ENCODE results near the gene MAP3K1. TPM values are rescaled to one million over a fixed set of nuclear protein-coding genes. Genes with fewer than 3 reads are reported as not detected.

The MAP3K1 gene
- total and polyA plus RNA-seq, 2 experiments from 2014 or later: 11.2 to 24.0 TPM

DNA sequence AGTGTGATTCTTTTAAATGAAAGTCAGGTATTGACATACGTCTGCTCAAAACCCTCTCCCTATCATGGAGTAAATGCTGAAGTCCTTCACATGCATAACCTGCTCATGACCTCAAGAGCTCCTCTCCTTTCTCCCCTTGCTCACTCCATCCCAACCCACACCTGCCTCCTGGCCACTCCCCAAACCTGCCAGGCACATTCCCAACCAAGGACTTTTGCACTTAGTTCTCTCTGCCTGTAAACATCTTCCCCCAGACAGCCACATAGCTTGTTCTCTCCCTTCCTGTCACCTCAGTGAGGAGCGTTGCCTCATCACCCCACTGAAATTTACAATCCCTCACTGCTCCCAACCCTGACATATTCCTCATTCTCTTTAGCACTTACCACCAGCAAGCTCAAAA is 102.7 kb downstream of the MAP3K1 start:
- TF ChIP-seq, protein P1, sequence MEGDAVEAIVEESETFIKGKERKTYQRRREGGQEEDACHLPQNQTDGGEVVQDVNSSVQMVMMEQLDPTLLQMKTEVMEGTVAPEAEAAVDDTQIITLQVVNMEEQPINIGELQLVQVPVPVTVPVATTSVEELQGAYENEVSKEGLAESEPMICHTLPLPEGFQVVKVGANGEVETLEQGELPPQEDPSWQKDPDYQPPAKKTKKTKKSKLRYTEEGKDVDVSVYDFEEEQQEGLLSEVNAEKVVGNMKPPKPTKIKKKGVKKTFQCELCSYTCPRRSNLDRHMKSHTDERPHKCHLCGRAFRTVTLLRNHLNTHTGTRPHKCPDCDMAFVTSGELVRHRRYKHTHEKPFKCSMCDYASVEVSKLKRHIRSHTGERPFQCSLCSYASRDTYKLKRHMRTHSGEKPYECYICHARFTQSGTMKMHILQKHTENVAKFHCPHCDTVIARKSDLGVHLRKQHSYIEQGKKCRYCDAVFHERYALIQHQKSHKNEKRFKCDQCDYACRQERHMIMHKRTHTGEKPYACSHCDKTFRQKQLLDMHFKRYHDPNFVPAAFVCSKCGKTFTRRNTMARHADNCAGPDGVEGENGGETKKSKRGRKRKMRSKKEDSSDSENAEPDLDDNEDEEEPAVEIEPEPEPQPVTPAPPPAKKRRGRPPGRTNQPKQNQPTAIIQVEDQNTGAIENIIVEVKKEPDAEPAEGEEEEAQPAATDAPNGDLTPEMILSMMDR (IDR thresholded peaks at IDR 0.05; ENCODE audit: low read depth, low read length): no peak
- no peaks in the 10 kb centered on the region for H3K9me3 ChIP-seq (ENCODE audit: low read depth)
- no peaks in the 10 kb centered on the region for H3K27me3 ChIP-seq
- no peak for DNase-seq (ENCODE audit: low read depth in 1 of 2, low spot score in 1 of 2)
- no peaks in the 10 kb centered on the region for H3K4me1 ChIP-seq (ENCODE audit: low read depth)
- H3K36me3 ChIP-seq: peaks cover 25% of the 10 kb centered on the region
- H3K4me3 ChIP-seq: no peak overlapping the region
- H3K27ac ChIP-seq: peak overlapping the region; percentile 53

DNA sequence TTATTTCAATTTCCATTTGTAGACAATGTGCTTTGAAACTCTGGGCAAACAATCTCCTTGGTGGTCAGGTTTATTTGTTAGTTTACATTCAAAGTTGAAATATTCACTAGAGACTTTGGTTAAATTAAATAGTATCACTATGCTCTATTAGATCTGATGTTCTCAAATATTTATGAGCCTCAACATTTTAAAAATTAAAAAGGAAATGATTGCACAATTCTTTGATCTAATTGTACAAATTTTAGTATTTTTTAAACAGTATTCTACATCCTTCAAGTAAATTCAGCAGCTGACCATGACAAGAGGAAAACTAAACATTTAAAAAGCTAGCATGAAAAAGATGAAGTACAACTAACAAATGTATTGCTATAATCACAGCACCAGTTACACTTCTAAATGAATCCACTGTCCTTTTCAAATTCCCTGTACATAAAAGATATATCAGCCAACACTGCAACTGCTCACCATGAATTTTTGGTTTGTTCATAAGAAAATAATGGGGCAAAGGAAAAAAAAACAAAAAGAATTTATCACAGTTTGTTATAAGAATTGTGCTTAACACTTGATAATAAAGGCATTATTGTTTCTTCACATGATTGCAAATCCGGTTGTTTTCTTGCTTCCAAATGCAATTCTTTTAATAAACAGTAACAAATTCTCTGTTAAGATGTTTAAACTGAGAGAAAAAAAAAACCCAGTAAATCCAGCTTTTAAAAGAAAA is 104.8 kb downstream of the MAP3K1 start:
- TF ChIP-seq, protein P1 (IDR thresholded peaks at IDR 0.05; ENCODE audit: low read depth, low read length): no peak
- H3K27ac ChIP-seq: no peak overlapping the region
- no peak for DNase-seq (ENCODE audit: low read depth in 1 of 2, low spot score in 1 of 2)
- H3K4me1 ChIP-seq (ENCODE audit: low read depth): no peaks in the 10 kb centered on the region
- H3K36me3 ChIP-seq: peaks cover 44% of the 10 kb centered on the region
- H3K27me3 ChIP-seq: no peaks in the 10 kb centered on the region
- H3K4me3 ChIP-seq: no peak overlapping the region
- H3K9me3 ChIP-seq (ENCODE audit: low read depth): no peaks in the 10 kb centered on the region

DNA sequence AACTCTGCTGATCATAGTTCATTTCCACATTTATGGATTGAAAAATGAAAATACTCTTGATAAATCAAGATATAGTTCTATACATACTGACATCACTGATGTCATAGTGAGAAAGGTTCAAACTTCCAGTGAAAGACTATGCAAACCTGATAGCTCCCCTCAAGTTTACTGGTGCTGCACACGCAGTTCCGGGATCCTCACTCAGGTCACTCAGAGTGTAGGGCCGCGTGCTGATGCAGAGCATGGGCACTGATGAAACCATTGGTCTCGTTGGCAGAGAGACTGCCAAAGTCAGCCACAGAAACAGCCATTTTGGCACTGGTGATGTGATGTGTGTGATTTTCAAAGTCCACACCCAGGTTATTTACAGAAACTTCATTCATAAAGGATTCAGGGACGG is 107.6 kb downstream of the MAP3K1 start:
- no peaks in the 10 kb centered on the region for H3K4me1 ChIP-seq (ENCODE audit: low read depth)
- H3K9me3 ChIP-seq (ENCODE audit: low read depth): no peaks in the 10 kb centered on the region
- no peak overlapping the region for H3K27ac ChIP-seq
- peaks cover 70% of the 10 kb centered on the region for H3K36me3 ChIP-seq
- H3K4me3 ChIP-seq: no peak overlapping the region
- DNase-seq (ENCODE audit: low read depth in 1 of 2, low spot score in 1 of 2): no peak
- TF ChIP-seq, protein P1 (IDR thresholded peaks at IDR 0.05; ENCODE audit: low read depth, low read length): no peak
- no peaks in the 10 kb centered on the region for H3K27me3 ChIP-seq

DNA sequence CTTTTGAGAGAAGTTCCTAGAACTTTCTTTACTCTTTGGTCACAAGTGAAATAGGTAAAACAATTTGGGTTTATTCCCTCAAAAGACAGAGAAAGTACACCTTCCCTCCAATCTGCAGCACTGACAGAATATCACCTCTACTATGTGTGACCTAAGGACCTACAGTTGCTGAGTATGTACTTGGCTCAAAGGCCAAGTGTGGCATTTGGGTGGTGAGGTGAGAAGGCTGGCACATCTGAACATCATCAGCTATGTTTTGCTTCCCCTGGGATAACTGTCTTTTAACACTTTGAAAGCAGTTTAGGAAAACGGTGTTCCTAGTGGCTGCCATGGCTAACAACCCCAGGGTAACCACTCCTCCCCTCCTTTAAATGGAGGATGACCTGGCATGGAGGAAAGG is 119.0 kb downstream of the MAP3K1 start:
- H3K27me3 ChIP-seq: no peaks in the 10 kb centered on the region
- H3K9me3 ChIP-seq (ENCODE audit: low read depth): no peaks in the 10 kb centered on the region
- TF ChIP-seq, protein P1 (IDR thresholded peaks at IDR 0.05; ENCODE audit: low read depth, low read length): no peak
- no peak for DNase-seq (ENCODE audit: low read depth in 1 of 2, low spot score in 1 of 2)
- H3K27ac ChIP-seq: no peak overlapping the region
- H3K36me3 ChIP-seq: peaks cover 88% of the 10 kb centered on the region
- H3K4me1 ChIP-seq (ENCODE audit: low read depth): no peaks in the 10 kb centered on the region
- no peak overlapping the region for H3K4me3 ChIP-seq

DNA sequence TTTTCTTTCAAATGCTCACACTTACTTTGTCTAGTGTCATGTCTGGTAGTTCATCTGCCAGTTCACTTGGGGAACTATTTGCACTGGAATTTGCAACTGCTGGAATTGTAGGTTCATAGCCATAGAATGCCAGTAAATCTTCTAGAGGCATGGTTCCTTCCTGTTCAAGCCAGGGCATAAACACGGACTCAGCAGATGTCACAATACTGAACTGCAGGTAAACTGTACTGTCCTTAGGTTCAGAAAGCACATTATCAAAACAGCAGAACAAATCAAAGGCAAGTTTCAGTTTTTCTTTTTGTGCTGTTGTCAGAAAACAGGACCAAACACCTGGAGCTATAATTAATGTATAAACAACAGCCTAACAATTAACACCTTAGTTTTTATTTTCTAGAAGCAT is 123.5 kb downstream of the MAP3K1 start:
- H3K9me3 ChIP-seq (ENCODE audit: low read depth): no peaks in the 10 kb centered on the region
- H3K27me3 ChIP-seq: no peaks in the 10 kb centered on the region
- peaks cover 77% of the 10 kb centered on the region for H3K36me3 ChIP-seq
- H3K4me3 ChIP-seq: no peak overlapping the region
- no peak overlapping the region for H3K27ac ChIP-seq
- no peak for DNase-seq (ENCODE audit: low read depth in 1 of 2, low spot score in 1 of 2)
- TF ChIP-seq, protein P1 (IDR thresholded peaks at IDR 0.05; ENCODE audit: low read depth, low read length): no peak
- H3K4me1 ChIP-seq (ENCODE audit: low read depth): no peaks in the 10 kb centered on the region
